G401.6 (cell line): ENCODE measurements around the gene KDM3B.
"Not testable (repeated sequence)": the region's sequence is repeated elsewhere in the genome, so short reads cannot be mapped to it uniquely, and the experiment has no call there.

ENCODE experiments used
- FAIRE-seq: peaks from 2 replicates; lab custom pipeline; 2012; peaks lifted over from hg19 to GRCh38; lab: Jason Lieb, UNC

KDM3B gene, protein sequence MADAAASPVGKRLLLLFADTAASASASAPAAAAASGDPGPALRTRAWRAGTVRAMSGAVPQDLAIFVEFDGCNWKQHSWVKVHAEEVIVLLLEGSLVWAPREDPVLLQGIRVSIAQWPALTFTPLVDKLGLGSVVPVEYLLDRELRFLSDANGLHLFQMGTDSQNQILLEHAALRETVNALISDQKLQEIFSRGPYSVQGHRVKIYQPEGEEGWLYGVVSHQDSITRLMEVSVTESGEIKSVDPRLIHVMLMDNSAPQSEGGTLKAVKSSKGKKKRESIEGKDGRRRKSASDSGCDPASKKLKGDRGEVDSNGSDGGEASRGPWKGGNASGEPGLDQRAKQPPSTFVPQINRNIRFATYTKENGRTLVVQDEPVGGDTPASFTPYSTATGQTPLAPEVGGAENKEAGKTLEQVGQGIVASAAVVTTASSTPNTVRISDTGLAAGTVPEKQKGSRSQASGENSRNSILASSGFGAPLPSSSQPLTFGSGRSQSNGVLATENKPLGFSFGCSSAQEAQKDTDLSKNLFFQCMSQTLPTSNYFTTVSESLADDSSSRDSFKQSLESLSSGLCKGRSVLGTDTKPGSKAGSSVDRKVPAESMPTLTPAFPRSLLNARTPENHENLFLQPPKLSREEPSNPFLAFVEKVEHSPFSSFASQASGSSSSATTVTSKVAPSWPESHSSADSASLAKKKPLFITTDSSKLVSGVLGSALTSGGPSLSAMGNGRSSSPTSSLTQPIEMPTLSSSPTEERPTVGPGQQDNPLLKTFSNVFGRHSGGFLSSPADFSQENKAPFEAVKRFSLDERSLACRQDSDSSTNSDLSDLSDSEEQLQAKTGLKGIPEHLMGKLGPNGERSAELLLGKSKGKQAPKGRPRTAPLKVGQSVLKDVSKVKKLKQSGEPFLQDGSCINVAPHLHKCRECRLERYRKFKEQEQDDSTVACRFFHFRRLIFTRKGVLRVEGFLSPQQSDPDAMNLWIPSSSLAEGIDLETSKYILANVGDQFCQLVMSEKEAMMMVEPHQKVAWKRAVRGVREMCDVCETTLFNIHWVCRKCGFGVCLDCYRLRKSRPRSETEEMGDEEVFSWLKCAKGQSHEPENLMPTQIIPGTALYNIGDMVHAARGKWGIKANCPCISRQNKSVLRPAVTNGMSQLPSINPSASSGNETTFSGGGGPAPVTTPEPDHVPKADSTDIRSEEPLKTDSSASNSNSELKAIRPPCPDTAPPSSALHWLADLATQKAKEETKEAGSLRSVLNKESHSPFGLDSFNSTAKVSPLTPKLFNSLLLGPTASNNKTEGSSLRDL (N-terminal part only)

DNA sequence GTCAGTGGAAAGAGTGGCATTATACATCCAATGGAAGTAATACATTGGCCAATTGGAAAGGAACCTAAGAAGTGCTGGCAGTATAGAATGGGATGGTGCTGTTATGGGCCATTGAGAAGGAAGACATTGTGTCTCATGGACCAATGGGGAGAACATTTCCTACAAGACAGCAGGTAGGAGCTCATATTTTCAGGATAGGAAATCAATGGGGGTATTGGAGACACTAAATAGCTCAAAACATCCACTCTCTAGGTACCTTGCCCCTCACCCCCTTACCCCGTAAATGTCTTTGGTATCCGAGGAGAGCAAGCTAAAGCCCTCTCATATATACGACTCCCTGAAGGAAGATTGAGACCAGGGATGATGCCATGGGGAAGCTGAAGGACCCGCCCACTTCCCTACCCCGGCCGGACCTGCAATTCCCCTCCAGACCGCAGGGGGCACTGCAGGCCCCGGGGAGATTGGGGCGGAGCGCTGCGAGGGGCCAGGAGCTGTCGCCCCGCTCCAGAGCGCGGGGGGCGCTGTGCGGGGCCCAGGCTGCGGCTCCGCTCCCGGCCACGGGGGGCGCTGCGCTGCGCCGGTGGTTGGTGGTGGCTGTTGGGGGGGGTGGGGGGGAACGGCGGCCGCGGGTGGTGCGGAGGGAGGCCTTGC is at the start of gene KDM3B:
Gene KDM3B (plus strand): TSS at position 615 of the 651 bp plus-strand sequence. CDS start 111 bp downstream, outside the sequence.
- no peak for FAIRE-seq

DNA sequence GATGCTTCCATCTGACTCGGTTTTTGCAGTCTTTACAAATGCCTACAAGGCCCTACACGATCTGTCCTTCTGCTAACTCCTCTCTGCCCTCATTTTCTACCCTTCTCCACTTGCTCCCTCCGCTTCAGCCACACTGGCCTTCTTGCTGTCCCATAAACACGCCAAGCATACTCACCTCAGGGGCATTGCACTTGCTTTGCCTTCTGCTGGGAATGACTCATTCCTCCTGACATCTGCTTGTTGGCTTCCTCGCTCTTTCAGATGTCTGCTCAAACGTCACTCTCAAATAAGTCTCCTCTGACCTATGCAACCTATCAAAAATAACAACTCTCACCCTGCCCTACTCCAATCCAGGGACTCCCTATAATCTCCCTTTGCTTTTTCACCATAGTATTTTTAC is 49.1 kb upstream of the KDM3B start:
- FAIRE-seq, result no peak

DNA sequence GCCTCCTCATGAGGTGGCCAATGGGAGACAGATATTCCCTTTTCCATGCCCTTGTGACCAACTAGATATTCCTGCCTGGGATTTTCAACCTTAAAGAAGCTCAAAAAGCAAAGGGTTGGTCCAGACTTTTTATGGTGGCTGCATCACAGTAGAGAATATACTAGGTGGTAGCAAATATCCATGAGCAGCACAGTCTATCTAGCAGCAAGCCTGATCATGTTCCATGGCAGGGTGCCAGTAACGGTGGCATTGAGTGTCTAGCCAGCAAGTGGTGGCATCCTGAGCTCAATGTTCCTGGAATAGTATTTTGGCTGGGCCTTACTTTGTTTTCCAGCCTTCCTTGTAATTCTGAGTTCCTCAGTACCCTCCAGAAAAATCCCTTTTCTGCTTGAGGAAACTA is 46.7 kb upstream of the KDM3B start:
- FAIRE-seq, result no peak

DNA sequence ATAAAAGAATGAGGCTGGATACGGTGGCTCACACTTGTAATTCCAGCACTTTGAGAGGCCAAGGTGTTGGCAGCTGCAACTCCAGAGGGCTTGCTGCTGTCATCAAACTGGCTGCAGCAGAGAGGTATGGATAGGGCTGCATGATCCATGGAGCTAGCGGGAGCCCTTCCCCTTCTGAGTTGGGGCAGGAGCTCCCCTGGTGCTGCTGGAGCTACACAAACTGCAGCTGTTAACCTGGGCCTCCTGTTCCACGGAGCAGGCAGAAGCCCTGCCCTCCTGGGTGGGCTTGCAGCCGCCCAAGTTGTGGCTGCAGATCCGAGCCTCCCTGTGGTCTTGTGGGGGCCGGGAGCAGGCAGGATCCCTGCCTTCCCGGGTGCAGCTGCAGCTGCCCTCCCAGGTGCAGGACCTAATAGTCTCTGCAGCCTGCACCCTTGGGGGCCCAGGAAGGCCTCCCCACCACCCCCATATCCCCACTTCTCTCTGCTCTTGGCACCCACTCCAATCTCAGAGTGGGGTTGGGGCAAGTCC is 36.7 kb upstream of the KDM3B start:
- no peak for FAIRE-seq

DNA sequence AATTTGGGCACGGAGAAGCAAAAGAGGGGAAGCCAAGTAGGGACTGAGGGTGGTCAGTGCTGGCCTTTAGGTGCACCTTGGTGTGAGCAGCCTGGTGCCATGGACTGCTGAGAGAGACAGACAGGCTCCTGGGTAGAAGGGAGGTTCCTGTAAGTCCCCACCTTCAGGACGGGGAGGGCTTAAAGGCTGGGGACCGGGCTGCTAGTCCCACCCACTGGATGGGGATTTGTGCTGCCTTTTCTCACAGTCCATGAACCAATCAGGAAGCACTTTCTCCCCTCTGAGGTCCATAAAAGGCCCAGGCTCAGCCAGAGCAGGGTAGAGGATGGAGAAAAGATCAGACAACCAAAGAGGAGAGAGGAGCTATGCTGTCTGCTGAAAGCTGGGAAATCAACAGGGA is 36.1 kb upstream of the KDM3B start:
- FAIRE-seq, result no peak

DNA sequence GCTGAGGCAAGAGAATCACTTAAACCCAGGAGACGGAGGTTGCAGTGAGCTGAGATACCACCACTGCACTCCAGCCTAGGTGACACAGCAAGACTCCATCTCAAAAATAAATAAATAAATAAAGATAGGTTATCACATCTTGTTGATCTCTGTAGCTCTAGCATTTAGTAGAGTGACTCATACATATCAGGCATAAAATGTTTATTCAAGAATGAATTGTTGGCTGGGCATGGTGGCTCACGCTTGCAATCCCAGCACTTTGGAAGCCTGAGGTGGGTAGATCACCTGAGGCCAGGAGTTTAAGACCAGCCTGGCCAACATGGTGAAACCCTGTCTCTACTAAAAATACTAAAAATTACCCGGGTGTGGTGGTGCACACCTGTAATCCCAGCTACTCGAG is 34.3 kb upstream of the KDM3B start:
- not testable (repeated sequence) for FAIRE-seq

DNA sequence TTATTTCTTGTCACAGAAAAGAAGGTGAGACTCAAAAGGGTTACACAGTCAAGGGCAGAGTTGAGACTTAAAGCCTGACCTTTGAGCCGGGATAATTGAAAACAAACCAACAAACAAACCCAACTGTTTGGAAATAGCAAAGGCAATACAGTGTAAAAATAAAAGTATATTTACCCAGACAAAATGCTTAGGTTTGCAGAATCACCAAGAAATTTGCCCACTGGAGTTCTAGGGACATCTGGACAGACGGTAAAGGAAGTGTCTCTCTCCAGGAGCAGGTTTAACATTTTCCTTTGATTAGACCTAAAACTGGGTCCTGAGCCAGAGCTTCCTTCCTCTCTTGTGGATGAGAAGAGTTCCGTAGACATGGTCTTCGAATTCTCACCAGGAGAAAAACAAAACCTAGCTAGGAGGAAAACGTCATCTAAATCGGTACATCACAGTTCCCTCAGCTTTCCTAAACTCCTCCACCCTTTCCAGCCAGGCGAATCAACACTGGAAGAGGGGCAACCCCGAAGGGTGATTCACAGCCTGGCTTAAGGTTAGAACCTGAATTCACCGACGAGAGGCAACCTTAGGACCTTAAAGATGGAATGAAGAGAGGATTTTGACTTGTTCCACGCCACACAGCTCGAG is 21.6 kb upstream of the KDM3B start:
- no peak for FAIRE-seq

DNA sequence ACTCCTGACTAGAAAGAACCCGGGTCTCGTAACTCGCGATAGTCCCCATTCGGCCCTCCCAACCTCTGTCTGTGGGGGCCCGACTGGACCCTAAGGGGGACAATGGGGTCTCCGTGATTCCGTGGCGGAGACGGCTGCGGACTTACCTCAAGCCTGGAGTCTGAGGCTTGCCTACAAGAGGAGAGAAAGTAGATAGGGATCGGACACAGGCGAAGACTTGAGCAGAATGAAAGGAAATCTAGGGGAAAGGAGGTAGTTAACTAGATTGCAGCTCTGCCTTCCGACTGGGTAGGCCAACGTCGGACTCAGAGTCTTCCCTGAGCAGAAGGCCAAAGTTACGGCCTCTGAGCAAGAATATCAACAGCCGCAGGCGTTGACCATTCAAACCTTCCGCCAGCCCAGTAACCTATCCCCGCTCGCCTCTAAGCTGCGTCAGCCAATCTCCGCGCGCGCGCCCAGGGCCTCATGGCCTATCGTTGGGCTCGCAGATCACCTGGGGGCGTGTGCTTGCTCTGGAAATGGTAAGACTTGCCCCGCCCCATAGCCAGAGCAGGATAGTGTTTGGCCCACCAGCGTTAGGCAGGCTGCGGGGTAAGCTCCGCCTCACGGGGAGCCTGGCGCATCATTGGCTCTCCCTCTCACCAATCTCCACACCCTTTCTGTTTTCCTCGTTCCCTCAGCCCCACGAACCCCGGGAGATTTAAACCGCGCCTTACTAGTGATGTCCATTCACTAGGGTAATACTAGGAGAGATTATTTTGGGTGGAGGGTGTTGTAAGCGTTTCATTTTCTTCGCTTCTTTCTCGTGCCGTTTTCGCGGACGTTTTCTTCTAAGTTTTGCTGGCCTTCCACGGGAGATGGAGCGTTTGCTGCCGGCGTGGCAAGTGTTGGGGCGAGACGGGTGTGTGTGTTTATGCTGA is 20.8 kb upstream of the KDM3B start, which contains the start of gene CDC25C:
Gene CDC25C (minus strand): TSS at position 356 of the 920 bp plus-strand sequence. CDS start 624 bp downstream, outside the sequence.
- FAIRE-seq, result peak; percentile 99

DNA sequence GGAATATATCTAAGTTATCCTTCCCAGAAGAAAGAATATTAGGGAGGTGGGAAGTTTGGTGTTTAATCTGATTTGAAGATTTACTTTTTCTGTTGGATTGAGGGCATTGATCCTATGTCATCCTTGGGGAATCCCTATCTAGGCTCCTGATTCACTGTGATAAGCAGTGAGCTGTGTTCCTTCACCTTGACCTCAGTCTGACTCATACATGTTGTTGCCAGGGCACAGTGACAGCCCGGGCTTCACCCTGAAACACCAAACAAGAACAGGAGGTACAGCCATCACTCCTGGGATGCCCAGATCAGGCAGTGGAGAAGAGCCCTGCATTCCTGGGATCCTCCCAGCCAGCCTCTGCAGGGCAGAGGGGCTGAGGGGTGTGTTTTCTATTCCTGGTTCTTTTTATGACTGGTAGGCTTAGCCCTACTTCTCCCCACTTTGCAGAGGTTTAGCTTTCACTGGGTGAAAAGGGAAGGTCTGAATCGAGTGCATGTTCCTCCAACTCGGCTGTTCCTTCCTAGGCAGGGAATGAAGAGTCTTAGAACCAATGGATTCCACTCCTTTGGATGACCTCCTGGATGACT is 17.5 kb upstream of the KDM3B start:
- FAIRE-seq, result no peak

DNA sequence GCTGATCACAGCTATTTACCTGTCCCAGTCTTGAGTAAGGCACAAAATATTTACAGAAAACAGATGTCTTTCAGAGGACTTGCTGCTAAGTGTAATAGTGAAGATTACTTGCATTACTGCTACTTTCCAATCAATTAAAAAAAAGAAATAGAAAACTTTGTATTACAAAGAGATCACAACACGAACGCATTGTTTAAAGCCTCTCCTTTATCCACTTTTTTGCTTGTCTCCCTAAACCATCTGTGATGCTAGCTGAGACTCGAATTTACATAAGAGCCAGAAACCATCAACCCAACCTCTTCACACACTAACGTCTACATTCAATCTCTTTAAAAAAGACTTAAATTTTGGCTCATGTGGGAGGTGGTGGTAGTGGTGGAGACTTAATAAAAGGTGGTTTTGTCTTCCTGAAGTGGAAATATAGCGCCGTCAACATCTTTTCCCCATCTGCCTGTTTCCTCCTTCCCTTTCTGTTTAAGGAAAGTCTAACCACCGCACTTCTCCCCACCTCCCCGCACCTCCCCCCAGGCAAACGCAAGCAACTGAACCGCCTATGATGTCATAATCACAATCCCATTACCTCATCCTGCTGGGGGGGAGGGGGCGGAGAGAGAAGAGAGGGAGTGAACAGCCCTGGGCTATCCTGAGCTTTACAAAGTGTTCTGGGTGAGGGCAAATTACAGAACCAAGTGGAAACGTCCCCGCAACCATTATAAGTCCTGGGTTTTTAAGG is 15.4 kb upstream of the KDM3B start:
- FAIRE-seq, result no peak

DNA sequence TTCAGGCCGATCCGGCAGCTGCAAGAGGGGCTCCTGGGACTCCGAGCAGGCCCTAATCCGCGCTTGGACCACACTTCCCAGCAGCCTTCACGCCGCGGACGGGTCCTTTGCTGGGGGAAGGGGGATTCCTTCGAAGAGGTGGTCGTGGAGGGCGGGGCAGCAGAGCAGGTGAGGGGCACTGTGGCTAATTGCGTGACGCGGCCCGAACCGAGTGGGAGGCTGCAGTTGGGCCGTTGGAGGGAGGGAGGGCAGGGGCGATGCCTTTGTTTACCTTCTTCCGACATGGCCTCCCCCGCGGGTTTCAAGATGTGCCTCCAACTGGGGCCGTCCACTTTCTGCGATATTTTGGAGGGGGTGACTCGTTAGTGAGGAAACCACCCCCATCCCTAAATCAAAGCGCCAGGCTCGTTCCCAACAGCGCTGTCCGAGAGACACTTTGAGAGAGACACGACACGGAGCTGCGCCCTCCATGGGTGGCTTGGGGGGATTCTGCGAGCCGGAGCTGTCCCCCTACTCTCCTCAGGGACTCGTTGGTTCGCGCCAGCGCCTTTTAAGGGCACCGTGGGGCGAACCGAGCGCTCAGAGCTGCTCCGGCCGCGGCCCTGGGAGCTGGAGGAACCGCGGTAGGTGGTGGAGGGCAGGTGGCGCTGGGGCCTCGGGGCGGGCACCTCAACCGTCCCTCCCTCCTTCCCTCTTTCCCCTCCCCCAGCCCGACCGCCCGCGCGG is 14.6 kb upstream of the KDM3B start, which contains the start of gene FAM53C:
Gene FAM53C (plus strand): TSS at position 582 of the 726 bp plus-strand sequence. CDS start 3,070 bp downstream, outside the sequence.
- no peak for FAIRE-seq

DNA sequence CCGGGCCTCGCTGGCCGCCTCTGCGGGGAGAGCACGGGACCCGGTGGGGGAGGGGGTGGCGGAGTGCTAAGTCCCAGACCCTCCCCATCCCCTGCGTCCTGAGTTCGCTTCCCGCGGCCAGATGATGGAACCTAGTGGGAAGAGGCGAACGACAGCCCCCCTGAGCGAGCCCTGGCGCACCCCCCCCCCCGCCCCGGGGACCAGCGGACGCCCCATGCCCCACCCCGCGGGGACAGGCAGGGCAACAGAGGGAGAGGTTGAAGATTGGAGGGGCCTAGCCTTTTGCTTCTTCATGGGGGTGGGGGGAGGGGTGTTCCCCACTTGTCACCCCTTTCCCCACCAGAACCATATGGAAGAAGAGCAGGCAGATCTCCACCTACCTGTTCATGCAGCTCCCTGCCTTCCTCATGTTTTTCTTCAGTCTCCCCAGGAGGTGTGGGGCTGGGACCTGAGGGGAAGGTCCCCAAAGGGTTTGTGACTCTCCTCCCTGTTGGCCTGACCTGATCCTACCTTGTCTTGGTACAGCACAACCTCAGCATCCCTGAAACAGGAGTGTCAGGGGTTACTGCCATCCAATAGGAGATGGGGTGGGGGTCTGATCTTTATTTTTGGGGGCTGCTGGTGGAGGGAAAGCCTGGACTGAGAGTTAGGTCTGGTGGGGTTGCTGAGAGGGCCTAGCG is 13.9 kb upstream of the KDM3B start:
- no peak for FAIRE-seq

DNA sequence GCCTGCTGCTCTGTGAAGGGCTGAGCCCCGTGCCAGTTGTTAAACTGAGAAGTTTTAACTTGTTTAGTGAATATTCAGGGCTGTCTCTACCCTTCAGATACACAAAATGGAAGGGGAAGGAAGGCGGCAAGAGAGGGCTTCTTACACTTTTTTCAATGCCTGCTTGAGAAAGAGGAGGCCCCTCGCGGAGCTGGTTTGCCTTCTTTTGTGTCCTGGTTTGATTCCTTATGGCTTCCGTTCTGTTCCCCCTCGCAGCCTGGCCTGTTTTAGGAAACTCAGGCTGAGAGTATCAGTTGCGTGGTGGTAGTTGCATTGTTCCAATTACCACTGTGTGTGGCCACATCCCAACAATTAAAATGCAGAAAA is 13.4 kb upstream of the KDM3B start:
- FAIRE-seq, result no peak

DNA sequence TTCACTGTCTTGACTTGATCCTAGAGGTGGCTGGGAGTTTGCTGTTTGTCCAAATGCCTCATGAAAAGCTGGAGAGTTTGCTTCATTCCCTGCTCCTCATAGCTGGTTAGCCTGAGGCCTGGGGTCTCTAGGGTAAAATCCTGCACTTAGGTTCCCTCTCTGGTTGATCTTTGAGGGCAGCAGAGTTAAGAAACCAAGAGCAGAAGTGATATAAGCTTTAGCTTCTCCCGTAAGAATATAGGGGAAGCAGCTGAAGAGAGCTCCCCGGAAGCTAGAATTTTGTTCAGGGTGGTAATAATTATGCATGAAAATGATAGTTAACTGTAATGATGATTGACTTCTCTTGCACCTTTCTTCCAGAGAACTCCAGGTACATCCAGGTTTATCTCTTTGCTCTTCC is 13.0 kb upstream of the KDM3B start:
- FAIRE-seq, result no peak

DNA sequence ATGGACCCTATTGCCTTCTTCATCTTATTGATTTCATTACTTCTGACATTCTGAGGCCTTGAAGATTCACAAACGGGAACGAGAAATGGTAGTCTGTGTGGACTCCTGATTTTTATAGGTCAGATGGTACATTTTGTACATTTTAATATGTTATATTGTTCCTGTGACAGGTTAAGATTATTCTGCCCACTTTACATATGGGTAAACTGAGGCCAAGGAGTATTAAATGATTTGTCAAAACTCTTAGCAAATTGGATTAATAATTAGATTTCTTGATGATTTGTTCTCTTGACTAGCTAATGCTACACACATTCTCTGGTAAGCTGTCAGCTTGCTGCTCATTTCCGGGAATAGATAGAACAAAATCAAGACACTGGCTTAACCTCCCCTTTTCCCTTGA is 12.5 kb upstream of the KDM3B start:
- no peak for FAIRE-seq

DNA sequence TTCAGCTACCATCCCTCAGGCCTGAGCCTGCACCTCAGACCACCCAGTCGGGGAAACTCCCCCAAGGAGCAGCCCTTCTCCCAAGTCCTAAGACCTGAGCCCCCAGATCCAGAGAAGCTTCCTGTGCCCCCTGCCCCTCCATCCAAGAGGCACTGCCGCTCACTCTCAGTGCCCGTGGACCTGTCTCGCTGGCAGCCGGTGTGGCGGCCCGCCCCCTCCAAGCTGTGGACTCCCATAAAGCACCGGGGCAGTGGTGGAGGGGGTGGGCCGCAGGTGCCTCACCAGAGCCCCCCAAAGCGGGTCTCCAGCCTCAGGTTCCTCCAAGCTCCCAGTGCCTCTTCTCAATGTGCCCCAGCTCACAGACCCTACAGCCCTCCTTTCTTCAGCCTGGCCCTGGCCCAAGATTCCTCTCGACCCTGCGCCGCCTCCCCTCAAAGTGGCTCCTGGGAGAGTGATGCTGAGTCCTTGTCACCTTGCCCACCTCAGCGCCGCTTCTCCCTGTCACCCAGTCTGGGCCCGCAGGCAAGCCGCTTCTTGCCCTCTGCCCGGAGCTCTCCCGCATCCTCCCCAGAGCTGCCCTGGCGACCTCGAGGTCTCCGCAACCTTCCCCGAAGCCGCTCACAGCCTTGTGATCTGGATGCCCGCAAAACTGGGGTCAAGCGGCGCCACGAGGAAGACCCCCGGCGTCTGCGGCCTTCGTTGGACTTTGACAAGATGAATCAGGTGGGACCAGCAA is 7.4 kb upstream of the KDM3B start:
- FAIRE-seq, result no peak

DNA sequence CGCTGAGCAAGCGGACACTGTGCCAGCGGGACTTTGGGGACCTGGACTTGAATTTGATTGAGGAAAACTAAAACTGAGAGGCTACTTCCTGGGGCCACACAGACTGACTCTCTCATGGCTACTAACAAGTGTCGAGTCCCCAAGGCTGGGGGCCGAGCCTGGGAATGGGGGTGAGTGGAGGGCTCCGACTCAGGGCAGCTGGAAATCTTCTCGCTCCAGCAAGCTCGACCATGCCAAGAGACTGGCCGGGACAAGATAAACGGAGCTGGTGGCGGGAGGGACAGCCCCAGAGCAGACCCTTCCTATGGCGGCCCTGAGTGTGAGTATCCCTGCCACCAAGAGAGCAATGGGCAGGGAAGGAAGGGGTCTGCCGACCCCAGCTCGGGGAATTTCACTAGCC is 5.6 kb upstream of the KDM3B start:
- no peak for FAIRE-seq
